ENCODE results near the gene TMEM161A. TPM values are rescaled to one million over a fixed set of nuclear protein-coding genes. Genes with fewer than 3 reads are reported as not detected.

TMEM161A gene
- total and polyA plus RNA-seq, 2 of the 13 experiments (the other 11 are each of a cell fraction or from before 2014, with no cell fraction given), result 25.9 to 31.4 TPM

DNA sequence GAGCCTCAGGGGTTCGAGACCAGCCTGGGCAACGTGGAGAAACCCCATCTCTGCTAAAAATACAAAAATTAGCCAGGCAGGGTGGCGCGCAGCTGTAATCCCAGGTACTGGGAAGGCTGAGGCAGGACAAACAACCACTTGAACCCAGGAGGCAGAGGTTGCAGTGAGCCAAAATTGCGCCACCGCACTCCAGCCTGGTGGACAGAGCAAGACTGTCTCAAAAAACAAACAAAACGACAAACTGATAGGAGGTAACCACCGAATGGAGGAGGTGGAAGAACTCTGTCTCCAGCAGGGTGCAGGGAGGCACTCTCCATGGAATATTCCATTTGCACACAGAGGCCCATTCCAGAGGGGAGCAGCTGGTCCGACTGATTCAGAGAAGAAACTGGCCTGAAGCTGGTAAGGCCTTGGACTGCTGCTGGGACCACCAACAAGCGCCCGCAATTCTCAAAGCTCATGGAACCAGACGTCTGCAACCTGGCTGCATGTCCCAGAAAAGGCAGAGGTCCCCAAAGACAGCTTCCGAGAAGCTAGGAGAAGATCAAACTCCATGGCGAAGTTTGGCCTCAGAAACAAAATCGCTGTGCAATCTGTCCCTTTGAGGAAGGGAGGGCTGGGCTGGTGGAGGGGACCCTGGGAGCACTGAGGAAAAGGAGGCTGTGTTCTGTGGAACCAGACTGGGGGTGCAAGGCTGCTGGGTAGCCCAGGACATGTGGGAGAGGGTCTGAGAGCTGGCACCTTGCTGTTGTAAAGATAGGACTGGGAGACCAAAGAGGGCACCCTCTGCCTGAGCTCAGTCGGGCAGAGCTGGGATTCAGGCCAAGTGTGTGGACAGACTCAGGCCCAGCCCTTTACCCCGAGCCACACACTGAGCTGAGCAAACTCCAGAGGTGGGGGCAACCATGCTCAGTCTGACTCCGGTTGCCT lies 39.3 kb downstream of the TMEM161A start:
- DNase-seq (ENCODE audit: low spot score) (peak; percentile 97), FAIRE-seq (peak; percentile 100), ATAC-seq (peak; percentile 76)
- ChIA-PET CTCF (ENCODE audit: low intra/inter-chr PET ratio, low total read pairs) (interaction anchor here (1.1 kb wide), 1 partner anchor 45 kb away, joined by 5 read pairs; no protein-coding TSS in a partner anchor), POLR2A (interaction anchor here (0.7 to 2.1 kb wide), 10 partner anchors 9 to 104 kb away, joined by 3 to 43 read pairs (median 4); partner anchors contain the start of genes NR2C2AP and SLC25A42)
- H4K20me1 ChIP-seq (ENCODE audit: insufficient read depth, low read length), result no peaks in the 10 kb centered on the region
- peak overlapping the region; percentile 99 for H3K27ac ChIP-seq (ENCODE audit: extremely low read length, insufficient read depth, low read length)
- no peaks in the 10 kb centered on the region for H3K9me3 ChIP-seq (ENCODE audit: low read length)
- peak overlapping the region; percentile 83 for H3K4me2 ChIP-seq (ENCODE audit: low read depth, low read length)
- TSS peak; percentile 90 for BruUV-seq (replicated peaks)
- no peaks in the 10 kb centered on the region for H3K36me3 ChIP-seq (replicated peaks in 1 of 2; ENCODE audit: control insufficient read depth in 1 of 2, insufficient read depth in 2 of 2, low read length in 2 of 2)
- H2AFZ ChIP-seq (ENCODE audit: low read length), result no peak overlapping the region
- peak overlapping the region; percentile 36 to 61 (median 51); a peak in 5 of 6 replicates for H3K4me3 ChIP-seq (replicated peaks in 1 of 3; ENCODE audit: insufficient read depth in 1 of 3, low read depth in 2 of 3, low read length in 3 of 3)
- WGBS (ENCODE audit: low lambda C conversion rate), result 3% methylated on average over 14 of the region's 18 CpGs
- intact Hi-C loops (cut with micrococcal nuclease; ENCODE audit: unreplicated experiment) (loop anchor here (2.0 to 5.0 kb wide), 2 partner anchors 14 to 38 kb away; partner anchors contain the start of gene TMEM161A), in situ Hi-C loops (cut with HindIII; ENCODE audit: extremely low pct_ligation_motif_present, low pct_unique_long_range_greater_than_20kb) (no loop called here)
- H3K4me1 ChIP-seq (ENCODE audit: insufficient read depth, low read length), result peaks cover 98% of the 10 kb centered on the region
- H3K27me3 ChIP-seq (ENCODE audit: control insufficient read depth in 1 of 2, insufficient read depth in 2 of 2, low read length in 2 of 2), result no peaks in the 10 kb centered on the region
- H3K9ac ChIP-seq (ENCODE audit: insufficient read depth, low read depth, low read length), result peak overlapping the region; percentile 85
- H3K79me2 ChIP-seq (ENCODE audit: insufficient read depth, low read length), result no peaks in the 10 kb centered on the region
- TF ChIP-seq SRSF9 (IDR thresholded peaks at IDR 0.05; ENCODE audit: borderline replicate concordance, insufficient read depth, low read depth, low read length, poor library complexity, severe bottlenecking) (no peak), ZFP37 (CRISPR knock-in tag; IDR thresholded peaks at IDR 0.05; ENCODE audit: borderline replicate concordance) (0 out of 2 replicates have a peak, but pooled peaks have one; percentile 23), ZNF382 (CRISPR knock-in tag; IDR thresholded peaks at IDR 0.05; ENCODE audit: borderline replicate concordance) (no peak), NR1H2 (CRISPR knock-in tag; IDR thresholded peaks at IDR 0.05; ENCODE audit: borderline replicate concordance, low read depth) (no peak), MAFF (IDR thresholded peaks at IDR 0.05; ENCODE audit: low read depth, low read length) (no peak), TGIF2 (CRISPR knock-in tag; IDR thresholded peaks at IDR 0.05) (no peak; the same call in none of the 2 replicates), THAP8 (CRISPR knock-in tag; IDR thresholded peaks at IDR 0.05; ENCODE audit: borderline replicate concordance) (no peak), HOXA7 (CRISPR knock-in tag; IDR thresholded peaks at IDR 0.05) (no peak), SP1 (IDR thresholded peaks at IDR 0.05) (no peak), SP1 (CRISPR knock-in tag; IDR thresholded peaks at IDR 0.05) (0 out of 2 replicates have a peak, but pooled peaks have one; percentile 39), ZNF431 (CRISPR knock-in tag; IDR thresholded peaks at IDR 0.05; ENCODE audit: borderline replicate concordance, low read depth) (no peak), AKAP8 (CRISPR knock-in tag; IDR thresholded peaks at IDR 0.05) (0 out of 2 replicates have a peak, but pooled peaks have one; percentile 36), ZFP90 (CRISPR knock-in tag; IDR thresholded peaks at IDR 0.05; ENCODE audit: borderline replicate concordance) (no peak), NR3C1 (CRISPR knock-in tag; IDR thresholded peaks at IDR 0.05) (no peak), E2F5 (CRISPR knock-in tag; conservative IDR thresholded peaks at IDR 0.05) (no peak)
- TF ChIP-seq, protein P1, sequence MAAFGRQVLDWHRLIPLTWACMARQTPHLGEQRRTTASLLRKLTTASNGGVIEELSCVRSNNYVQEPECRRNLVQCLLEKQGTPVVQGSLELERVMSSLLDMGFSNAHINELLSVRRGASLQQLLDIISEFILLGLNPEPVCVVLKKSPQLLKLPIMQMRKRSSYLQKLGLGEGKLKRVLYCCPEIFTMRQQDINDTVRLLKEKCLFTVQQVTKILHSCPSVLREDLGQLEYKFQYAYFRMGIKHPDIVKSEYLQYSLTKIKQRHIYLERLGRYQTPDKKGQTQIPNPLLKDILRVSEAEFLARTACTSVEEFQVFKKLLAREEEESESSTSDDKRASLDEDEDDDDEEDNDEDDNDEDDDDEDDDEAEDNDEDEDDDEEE (CRISPR knock-in tag; IDR thresholded peaks at IDR 0.05), result peak; percentile 63; the same call in 1 of the 2 replicates
- TF ChIP-seq, protein P2, sequence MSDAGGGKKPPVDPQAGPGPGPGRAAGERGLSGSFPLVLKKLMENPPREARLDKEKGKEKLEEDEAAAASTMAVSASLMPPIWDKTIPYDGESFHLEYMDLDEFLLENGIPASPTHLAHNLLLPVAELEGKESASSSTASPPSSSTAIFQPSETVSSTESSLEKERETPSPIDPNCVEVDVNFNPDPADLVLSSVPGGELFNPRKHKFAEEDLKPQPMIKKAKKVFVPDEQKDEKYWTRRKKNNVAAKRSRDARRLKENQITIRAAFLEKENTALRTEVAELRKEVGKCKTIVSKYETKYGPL (CRISPR knock-in tag; IDR thresholded peaks at IDR 0.05), result no peak
- TF ChIP-seq, protein P3, sequence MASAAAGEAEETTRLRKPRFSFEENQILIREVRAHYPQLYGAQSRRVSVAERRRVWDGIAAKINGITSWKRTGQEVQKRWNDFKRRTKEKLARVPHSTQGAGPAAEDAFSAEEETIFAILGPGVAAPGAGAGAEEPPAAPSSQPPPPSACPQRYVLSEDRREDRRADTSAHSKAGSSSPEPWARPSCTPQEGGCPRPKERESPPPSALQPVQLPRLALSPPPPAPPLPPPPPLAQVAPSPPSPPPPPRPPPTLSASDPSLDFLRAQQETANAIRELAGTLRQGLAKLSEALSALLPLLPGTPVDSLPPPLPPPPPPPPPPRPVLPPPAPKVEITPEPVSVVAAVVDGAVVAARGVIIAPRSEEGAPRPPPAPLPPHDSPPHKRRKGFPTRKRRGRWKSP (CRISPR knock-in tag; IDR thresholded peaks at IDR 0.05), result peak; percentile 58
